ENCODE measurements around the gene DHRS7B. TPM values are rescaled to one million over a fixed set of nuclear protein-coding genes. Genes with fewer than 3 reads are reported as not detected.
"Not testable (repeated sequence)": the region's sequence is repeated elsewhere in the genome, so short reads cannot be mapped to it uniquely, and the experiment has no call there.

Gene DHRS7B
- total RNA-seq = 18.0 and 19.9 TPM in 2 replicates
- long read RNA-seq, transcript DHRS7B-201 (6 exons, 1,567 nt) = minor isoform, 7 of 54 reads
- long read RNA-seq, transcript DHRS7B-202 (7 exons, 2,175 nt) = major isoform, 36 of 54 reads
- long read RNA-seq, partial matches to known transcripts = 1 of 54 reads
- long read RNA-seq, other reads (novel, unspliced or antisense) = 7 of 54 reads

- peak within 1 kb of the TSS; percentile 96 for H3K27ac Mint-ChIP-seq
- peaks cover 11% of the 10 kb centered on the region for H3K27me3 Mint-ChIP-seq
- H3K4me1 Mint-ChIP-seq (ENCODE audit: low read depth) = peaks cover 12% of the 10 kb centered on the region
- H3K4me3 Mint-ChIP-seq (ENCODE audit: low read depth) = peak within 1 kb of the TSS; percentile 90
- peaks cover 1% of the 10 kb centered on the region for H3K9me3 Mint-ChIP-seq (ENCODE audit: low read depth)
- peaks cover 1% of the 10 kb centered on the region for H3K36me3 Mint-ChIP-seq (ENCODE audit: insufficient read depth)
- peak; percentile 96 for DNase-seq (ENCODE audit: low spot score, unreplicated experiment)
- no peak for TF ChIP-seq CTCF (IDR thresholded peaks at IDR 0.05; ENCODE audit: unreplicated experiment)
Measured at GRCh38 chr17:21126645-21127508, at the start of gene DHRS7B. Gene DHRS7B (plus strand): TSS chr17:21126964. CDS start chr17:21126972, 8 bp downstream.

- no peak for DNase-seq (ENCODE audit: low spot score, unreplicated experiment)
- H3K4me3 Mint-ChIP-seq (ENCODE audit: low read depth) = no peak overlapping the region
- H3K4me1 Mint-ChIP-seq (ENCODE audit: low read depth) = no peaks in the 10 kb centered on the region
- H3K36me3 Mint-ChIP-seq (ENCODE audit: insufficient read depth) = no peaks in the 10 kb centered on the region
- H3K27me3 Mint-ChIP-seq = peaks cover 9% of the 10 kb centered on the region
- no peak for TF ChIP-seq CTCF (IDR thresholded peaks at IDR 0.05; ENCODE audit: unreplicated experiment)
- no peak overlapping the region for H3K27ac Mint-ChIP-seq
- peaks cover 2% of the 10 kb centered on the region for H3K9me3 Mint-ChIP-seq (ENCODE audit: low read depth)
Measured at GRCh38 chr17:21077281-21077680, 49.5 kb upstream of the DHRS7B start.

GRCh38 chr17:21078016-21078780 is 48.6 kb upstream of the DHRS7B start:
- H3K27me3 Mint-ChIP-seq = peaks cover 9% of the 10 kb centered on the region
- H3K27ac Mint-ChIP-seq = no peak overlapping the region
- H3K36me3 Mint-ChIP-seq (ENCODE audit: insufficient read depth) = no peaks in the 10 kb centered on the region
- DNase-seq (ENCODE audit: low spot score, unreplicated experiment) = no peak
- no peak for TF ChIP-seq CTCF (IDR thresholded peaks at IDR 0.05; ENCODE audit: unreplicated experiment)
- H3K9me3 Mint-ChIP-seq (ENCODE audit: low read depth) = peaks cover 3% of the 10 kb centered on the region
- no peaks in the 10 kb centered on the region for H3K4me1 Mint-ChIP-seq (ENCODE audit: low read depth)
- no peak overlapping the region for H3K4me3 Mint-ChIP-seq (ENCODE audit: low read depth)

- DNase-seq (ENCODE audit: low spot score, unreplicated experiment) = no peak
- no peaks in the 10 kb centered on the region for H3K36me3 Mint-ChIP-seq (ENCODE audit: insufficient read depth)
- no peaks in the 10 kb centered on the region for H3K4me1 Mint-ChIP-seq (ENCODE audit: low read depth)
- TF ChIP-seq CTCF (IDR thresholded peaks at IDR 0.05; ENCODE audit: unreplicated experiment) = no peak
- no peak overlapping the region for H3K27ac Mint-ChIP-seq
- H3K9me3 Mint-ChIP-seq (ENCODE audit: low read depth) = peaks cover 3% of the 10 kb centered on the region
- H3K27me3 Mint-ChIP-seq = peaks cover 9% of the 10 kb centered on the region
- H3K4me3 Mint-ChIP-seq (ENCODE audit: low read depth) = no peak overlapping the region
Measured at GRCh38 chr17:21079196-21079595, 47.6 kb upstream of the DHRS7B start.

- H3K9me3 Mint-ChIP-seq (ENCODE audit: low read depth) = peaks cover 3% of the 10 kb centered on the region
- no peak for DNase-seq (ENCODE audit: low spot score, unreplicated experiment)
- H3K4me1 Mint-ChIP-seq (ENCODE audit: low read depth) = no peaks in the 10 kb centered on the region
- H3K27ac Mint-ChIP-seq = no peak overlapping the region
- H3K4me3 Mint-ChIP-seq (ENCODE audit: low read depth) = no peak overlapping the region
- H3K27me3 Mint-ChIP-seq = peaks cover 6% of the 10 kb centered on the region
- H3K36me3 Mint-ChIP-seq (ENCODE audit: insufficient read depth) = no peaks in the 10 kb centered on the region
- TF ChIP-seq CTCF (IDR thresholded peaks at IDR 0.05; ENCODE audit: unreplicated experiment) = no peak
Measured at GRCh38 chr17:21082001-21082436, 44.7 kb upstream of the DHRS7B start.

GRCh38 chr17:21085280-21085679 is 41.5 kb upstream of the DHRS7B start:
- not testable (repeated sequence) for H3K27ac Mint-ChIP-seq; H3K27me3 Mint-ChIP-seq; H3K9me3 Mint-ChIP-seq (ENCODE audit: low read depth); H3K4me1 Mint-ChIP-seq (ENCODE audit: low read depth); H3K36me3 Mint-ChIP-seq (ENCODE audit: insufficient read depth); DNase-seq (ENCODE audit: low spot score, unreplicated experiment); H3K4me3 Mint-ChIP-seq (ENCODE audit: low read depth)
